ENCODE results near the gene IQSEC1.

GRCh38 chr3:13053893-13054292 is 19.3 kb downstream of the IQSEC1 start:
- TF ChIP-seq POLR2AphosphoS5 (IDR thresholded peaks at IDR 0.05; ENCODE audit: low read depth, low read length) (no peak), SIN3A (IDR thresholded peaks at IDR 0.05; ENCODE audit: borderline replicate concordance, insufficient read depth, low read length) (no peak), TAF1 (IDR thresholded peaks at IDR 0.05; ENCODE audit: borderline replicate concordance, insufficient read depth, low read length) (no peak)
